Astrocyte (in vitro differentiated cells and primary cell): ENCODE results near the gene ACYP2. TPM values are rescaled to one million over a fixed set of nuclear protein-coding genes. Genes with fewer than 3 reads are reported as not detected.
A peak's percentile ranks its signal among the peaks of the same experiment; 100 is the strongest.

Experiments used
- DNase-seq: peaks from one replicate; pipeline ENCODE4 v3.0.0-alpha.2; 2010; ENCODE audit warnings: low read depth
- FAIRE-seq: peaks from 2 replicates; lab custom pipeline; 2011; peaks lifted over from hg19 to GRCh38; lab: Jason Lieb, UNC
- H2AFZ ChIP-seq: 2 replicates; pipeline ENCODE4 v1.6.0; 2012; ENCODE audit warnings: low read depth, low read length, inconsistent platforms
- H3K27ac ChIP-seq: 2 replicates; pipeline ENCODE4 v1.5.1; 2011; ENCODE audit warnings: low read depth, low read length, inconsistent platforms
- H3K27me3 ChIP-seq: 2 replicates; pipeline ENCODE4 v1.6.0; 2011; ENCODE audit warnings: low read length, inconsistent platforms; ENCODE audit not compliant: insufficient read depth
- H3K36me3 ChIP-seq: 2 replicates; pipeline ENCODE4 v1.5.1; 2011; ENCODE audit warnings: low read length, inconsistent platforms; ENCODE audit not compliant: insufficient read depth
- H3K4me1 ChIP-seq: 2 replicates; pipeline ENCODE4 v1.5.1; 2011; ENCODE audit warnings: low read length, inconsistent platforms; ENCODE audit not compliant: insufficient read depth
- H3K4me2 ChIP-seq: 2 replicates; pipeline ENCODE4 v1.6.0; 2012; ENCODE audit warnings: low read length, inconsistent platforms
- H3K4me3 ChIP-seq: 2 replicates; pipeline ENCODE4 v1.5.1; 2011; ENCODE audit warnings: low read depth, mild to moderate bottlenecking, low read length, inconsistent platforms; ENCODE audit not compliant: insufficient read depth
- H3K79me2 ChIP-seq: 2 replicates; pipeline ENCODE4 v1.6.0; 2012; ENCODE audit warnings: mild to moderate bottlenecking, low read length, inconsistent platforms; ENCODE audit not compliant: insufficient read depth
- H3K9ac ChIP-seq: 2 replicates; pipeline ENCODE4 v1.6.0; 2012; ENCODE audit warnings: mild to moderate bottlenecking, low read length, inconsistent platforms
- H3K9me3 ChIP-seq: 2 replicates; pipeline ENCODE4 v1.5.1; 2012; ENCODE audit warnings: low read depth, mild to moderate bottlenecking, low read length, inconsistent platforms; ENCODE audit not compliant: insufficient read depth
- H4K20me1 ChIP-seq: 2 replicates; pipeline ENCODE4 v1.6.0; 2012; ENCODE audit warnings: low read length, inconsistent platforms; ENCODE audit not compliant: insufficient read depth
- H3K27ac Mint-ChIP-seq: one replicate; pipeline ENCODE4 v1.8.0; 2021; ENCODE audit warnings: mild to moderate bottlenecking, mixed read lengths; ENCODE audit not compliant: unreplicated experiment
- H3K27me3 Mint-ChIP-seq: one replicate; pipeline ENCODE4 v1.8.0; 2021; ENCODE audit warnings: low read depth, mixed read lengths; ENCODE audit not compliant: unreplicated experiment
- H3K36me3 Mint-ChIP-seq: one replicate; pipeline ENCODE4 v1.8.0; 2021; ENCODE audit warnings: low read depth, mixed read lengths; ENCODE audit not compliant: unreplicated experiment
- H3K4me1 Mint-ChIP-seq: one replicate; pipeline ENCODE4 v1.8.0; 2021; ENCODE audit warnings: low read depth, mixed read lengths; ENCODE audit not compliant: unreplicated experiment
- H3K4me3 Mint-ChIP-seq: one replicate; pipeline ENCODE4 v1.8.0; 2021; ENCODE audit warnings: mild to moderate bottlenecking, moderate library complexity, mixed read lengths; ENCODE audit not compliant: unreplicated experiment
- H3K9me3 Mint-ChIP-seq: one replicate; pipeline ENCODE4 v1.8.0; 2021; ENCODE audit warnings: mild to moderate bottlenecking, mixed read lengths; ENCODE audit not compliant: unreplicated experiment
- CTCF ChIP-seq: IDR thresholded peaks from 2 replicates; pipeline ENCODE4 v1.5.1; 2011; ENCODE audit warnings: low read depth, mild to moderate bottlenecking, inconsistent platforms, low read length, moderate library complexity; ENCODE audit not compliant: insufficient read depth
- EZH2 ChIP-seq: IDR thresholded peaks from 2 replicates; pipeline ENCODE4 v1.6.1; 2012; ENCODE audit warnings: mild to moderate bottlenecking, low read length, inconsistent platforms; ENCODE audit not compliant: insufficient read depth
- total RNA-seq: library from RNA; stranded (reverse); gene quantifications from 2 replicates; pipeline ENCODE4 v1.2.1, GENCODE V29; 2021

The ACYP2 gene
- total RNA-seq, 1 donor from 2014 or later, result 6.8 TPM

GRCh38 chr2:54308186-54308585, 192.8 kb downstream of the ACYP2 start:
- Mint-ChIP-seq H3K27ac (peak overlapping the region; percentile 43), H3K9me3 (no peaks in the 10 kb centered on the region), H3K4me1 (peaks cover 32% of the 10 kb centered on the region), H3K4me3 (no peak overlapping the region), H3K27me3 (no peaks in the 10 kb centered on the region), H3K36me3 (no peaks in the 10 kb centered on the region)
- Histone ChIP-seq H3K79me2 (no peaks in the 10 kb centered on the region), H3K4me2 (no peak overlapping the region), H2AFZ (no peak overlapping the region), H3K27ac (no peak overlapping the region), H4K20me1 (no peaks in the 10 kb centered on the region), H3K36me3 (no peaks in the 10 kb centered on the region), H3K9me3 (no peaks in the 10 kb centered on the region), H3K4me1 (peaks cover 10% of the 10 kb centered on the region), H3K9ac (no peak overlapping the region), H3K4me3 (no peak overlapping the region), H3K27me3 (no peaks in the 10 kb centered on the region)
- no peak for FAIRE-seq
- DNase-seq, result no peak
- TF ChIP-seq EZH2 (no peak), CTCF (no peak)

- H4K20me1 ChIP-seq, result no peaks in the 10 kb centered on the region
- H3K79me2 ChIP-seq, result no peaks in the 10 kb centered on the region
- no peaks in the 10 kb centered on the region for H3K9me3 Mint-ChIP-seq
- FAIRE-seq (no peak), DNase-seq (no peak)
- no peak overlapping the region for H2AFZ ChIP-seq
- TF ChIP-seq EZH2 (no peak), CTCF (no peak)
- no peak overlapping the region for H3K4me3 Mint-ChIP-seq
- H3K27me3 Mint-ChIP-seq, result no peaks in the 10 kb centered on the region
- no peak overlapping the region for H3K4me2 ChIP-seq
- H3K27me3 ChIP-seq, result no peaks in the 10 kb centered on the region
- H3K27ac ChIP-seq, result no peak overlapping the region
- no peaks in the 10 kb centered on the region for H3K36me3 Mint-ChIP-seq
- H3K9ac ChIP-seq, result no peak overlapping the region
- H3K36me3 ChIP-seq, result no peaks in the 10 kb centered on the region
- H3K4me3 ChIP-seq, result no peak overlapping the region
- H3K9me3 ChIP-seq, result no peaks in the 10 kb centered on the region
- H3K27ac Mint-ChIP-seq, result peak overlapping the region; percentile 36
- peaks cover 32% of the 10 kb centered on the region for H3K4me1 Mint-ChIP-seq
- H3K4me1 ChIP-seq, result peaks cover 10% of the 10 kb centered on the region
Observed at GRCh38 chr2:54308782-54309181, 193.4 kb downstream of the ACYP2 start.

GRCh38 chr2:54310311-54310710, 194.9 kb downstream of the ACYP2 start:
- Mint-ChIP-seq H3K27ac (peak overlapping the region; percentile 9), H3K9me3 (no peaks in the 10 kb centered on the region), H3K4me3 (no peak overlapping the region), H3K36me3 (no peaks in the 10 kb centered on the region), H3K27me3 (no peaks in the 10 kb centered on the region), H3K4me1 (peaks cover 32% of the 10 kb centered on the region)
- no peak for FAIRE-seq
- Histone ChIP-seq H3K27me3 (no peaks in the 10 kb centered on the region), H3K9ac (no peak overlapping the region), H3K4me2 (peak overlapping the region; percentile 17), H3K27ac (no peak overlapping the region), H3K4me3 (no peak overlapping the region), H2AFZ (no peak overlapping the region), H3K36me3 (no peaks in the 10 kb centered on the region), H4K20me1 (no peaks in the 10 kb centered on the region), H3K4me1 (peaks cover 10% of the 10 kb centered on the region), H3K79me2 (no peaks in the 10 kb centered on the region), H3K9me3 (no peaks in the 10 kb centered on the region)
- TF ChIP-seq EZH2, result no peak
- no peak for TF ChIP-seq CTCF
- DNase-seq, result peak; percentile 14
